PC-9 (cell line): ENCODE results near the gene LGALS8.

Source experiments
- CTCF ChIP-seq: fragments of 200-600 bp; sonication (generic); conservative IDR thresholded peaks from 2 replicates; pipeline ENCODE4 v1.6.1; 2017; ENCODE audit warnings: mixed run types, antibody characterized with exemption, mild to moderate bottlenecking, moderate library complexity
- EZH2 ChIP-seq: fragments of 200-600 bp; sonication (generic); IDR thresholded peaks from 2 replicates; pipeline ENCODE4 v1.8.0; 2017; ENCODE audit warnings: antibody characterized with exemption, low read depth

GRCh38 chr1:236550961-236551851 is 27.4 kb downstream of the LGALS8 start:
- TF ChIP-seq EZH2 = no peak
- TF ChIP-seq CTCF = no peak
